ENCODE measurements around the gene FLT3. TPM values are rescaled to one million over a fixed set of nuclear protein-coding genes. Genes with fewer than 3 reads are reported as not detected.
"Not testable (repeated sequence)": the region's sequence is repeated elsewhere in the genome, so short reads cannot be mapped to it uniquely, and the experiment has no call there.

Gene FLT3
- polyA plus RNA-seq, 3 donors, result 0.19 to 1.8 TPM; not detected in 1

DNA sequence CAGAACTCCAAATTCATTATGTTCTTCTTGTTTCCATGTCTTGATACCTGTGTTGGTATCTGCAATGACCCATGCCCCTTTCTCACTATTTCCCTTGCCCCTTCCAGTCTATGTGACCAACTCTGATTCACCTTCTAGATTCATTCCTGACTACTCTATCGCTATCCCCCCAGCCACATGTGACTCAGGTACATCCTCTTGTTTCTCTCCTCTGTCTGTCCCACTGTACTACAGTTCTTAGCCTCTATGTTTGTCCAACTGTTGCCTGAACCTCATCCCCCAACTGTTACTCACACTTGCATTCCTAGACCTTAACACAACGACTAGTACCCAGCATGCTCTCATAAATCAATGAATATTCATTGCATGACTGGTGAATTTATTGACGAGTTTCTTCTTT is 10.0 kb upstream of the FLT3 start:
- WGBS, 3 donors, result 66 to 85% (median 82%) methylated on average over 3 of the region's 3 CpGs
- H3K27ac ChIP-seq (ENCODE audit: low read depth, low read length), result no peak overlapping the region

DNA sequence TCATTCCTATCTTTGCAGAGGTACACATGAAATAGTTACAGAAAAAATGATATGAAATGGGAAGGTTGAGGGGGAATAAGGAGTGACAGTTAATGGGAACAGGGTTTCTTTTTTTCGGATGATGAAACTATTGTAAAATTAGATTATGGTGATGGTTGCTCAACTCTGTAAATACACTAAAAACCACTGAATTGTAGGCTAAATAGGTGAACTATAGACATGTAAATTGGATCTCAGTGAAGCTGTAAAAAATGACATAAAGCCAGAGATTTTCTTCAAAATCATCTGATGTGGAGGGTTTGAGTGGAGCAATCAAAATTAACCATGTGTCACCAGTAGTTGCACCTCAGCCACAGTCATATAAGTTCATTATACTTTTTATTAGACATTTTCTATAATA is 6.6 kb upstream of the FLT3 start:
- H3K27ac ChIP-seq (ENCODE audit: low read depth, low read length), result no peak overlapping the region
- WGBS, 3 donors, result 52 to 65% (median 54%) methylated on average over 1 of the region's 1 CpG

GRCh38 chr13:28101886-28102285 is 1.5 kb upstream of the FLT3 start:
- not testable (repeated sequence) for H3K27ac ChIP-seq (ENCODE audit: low read depth, low read length)
- 54 to 97% (median 69%) methylated on average over 4 of the region's 4 CpGs for WGBS, 3 donors

- no peak overlapping the region for H3K27ac ChIP-seq (ENCODE audit: low read depth, low read length)
- WGBS, 3 donors, result 8 to 19% (median 12%) methylated on average over 35 of the region's 35 CpGs
These were observed 803 bp downstream of the FLT3 start for GRCh38 chr13:28099396-28100149.

- WGBS, 3 donors, result 33 to 49% (median 46%) methylated on average over 3 of the region's 3 CpGs
- no peak overlapping the region for H3K27ac ChIP-seq (ENCODE audit: low read depth, low read length)
These were observed 2.9 kb downstream of the FLT3 start for GRCh38 chr13:28097503-28097902.

- 48 to 79% (median 51%) methylated on average over 4 of the region's 4 CpGs for WGBS, 3 donors
- no peak overlapping the region for H3K27ac ChIP-seq (ENCODE audit: low read depth, low read length)
These were observed 6.1 kb downstream of the FLT3 start for GRCh38 chr13:28094306-28094705.

- H3K27ac ChIP-seq (ENCODE audit: low read depth, low read length), result no peak overlapping the region
- WGBS, 3 donors, result 23 to 48% (median 27%) methylated on average over 5 of the region's 5 CpGs
These were observed 6.5 kb downstream of the FLT3 start for GRCh38 chr13:28093881-28094280.

- 57 to 63% (median 60%) methylated on average over 2 of the region's 2 CpGs for WGBS, 3 donors
- no peak overlapping the region for H3K27ac ChIP-seq (ENCODE audit: low read depth, low read length)
These were observed 7.9 kb downstream of the FLT3 start for GRCh38 chr13:28092431-28092830.

- no peak overlapping the region for H3K27ac ChIP-seq (ENCODE audit: low read depth, low read length)
- 20 to 51% (median 34%) methylated on average over 1 of the region's 1 CpG for WGBS, 3 donors
These were observed 11.3 kb downstream of the FLT3 start for GRCh38 chr13:28089065-28089464.

DNA sequence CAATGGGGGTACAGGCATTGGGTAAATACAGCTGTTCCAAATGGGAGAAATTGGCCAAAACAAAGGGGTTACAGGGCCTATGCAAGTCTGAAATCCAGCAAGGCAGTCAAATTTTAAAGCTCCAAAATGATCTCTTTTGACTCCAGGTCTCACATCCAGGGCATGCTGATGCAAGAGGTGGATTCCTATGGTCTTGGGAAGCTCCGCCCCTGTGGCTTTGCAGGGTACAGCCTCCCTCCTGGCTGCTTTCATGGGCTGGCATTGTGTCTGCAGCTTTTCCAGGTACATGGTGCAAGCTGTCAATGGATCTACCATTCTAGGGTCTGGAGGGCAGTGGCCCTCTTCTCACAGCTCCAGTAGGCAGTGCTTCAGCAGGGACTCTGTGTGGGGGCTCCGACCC is 22.6 kb downstream of the FLT3 start:
- H3K27ac ChIP-seq (ENCODE audit: low read depth, low read length), result not testable (repeated sequence)
- 81 to 94% (median 93%) methylated on average over 2 of the region's 2 CpGs for WGBS, 3 donors

DNA sequence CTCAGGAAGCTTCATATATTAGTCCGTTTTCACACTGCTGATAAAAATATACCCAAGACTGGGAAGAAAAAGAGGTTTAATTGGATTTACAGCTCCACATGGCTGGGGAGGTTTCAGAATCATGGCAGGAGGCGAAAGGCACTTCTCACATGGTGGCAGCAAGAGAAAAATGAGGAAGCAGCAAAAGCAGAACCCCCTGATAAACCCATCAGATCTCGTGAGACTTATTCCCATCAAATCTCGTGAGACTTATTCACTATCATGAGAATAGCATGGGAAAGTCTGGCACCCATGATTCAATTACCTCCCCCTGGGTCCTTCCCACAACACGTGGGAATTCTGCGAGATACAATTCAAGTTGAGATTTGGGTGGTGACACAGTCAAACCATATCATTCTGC is 23.1 kb downstream of the FLT3 start:
- WGBS, 3 donors, result 69 to 76% (median 73%) methylated on average over 6 of the region's 6 CpGs
- no peak overlapping the region for H3K27ac ChIP-seq (ENCODE audit: low read depth, low read length)

DNA sequence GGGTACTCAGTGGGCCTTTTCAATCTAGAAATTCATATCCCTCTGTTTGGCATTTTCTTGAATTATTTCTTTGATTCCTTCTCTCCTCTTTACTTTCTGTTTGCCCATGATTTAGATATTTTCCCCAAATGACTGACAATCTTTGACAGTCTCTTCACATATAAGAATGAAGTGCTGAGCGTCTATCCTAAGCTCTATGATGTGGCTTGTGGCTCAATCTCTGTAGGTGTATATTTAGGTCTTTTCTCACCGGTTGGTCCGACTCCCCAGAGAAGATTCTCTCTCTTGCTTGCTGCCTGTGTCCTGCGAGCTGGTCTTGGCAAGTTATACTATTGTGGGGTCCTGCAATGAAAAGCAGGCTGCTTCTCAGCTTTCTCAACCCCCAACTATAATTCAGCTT is 29.0 kb downstream of the FLT3 start:
- 83 to 92% (median 85%) methylated on average over 4 of the region's 4 CpGs for WGBS, 3 donors
- H3K27ac ChIP-seq (ENCODE audit: low read depth, low read length), result no peak overlapping the region

DNA sequence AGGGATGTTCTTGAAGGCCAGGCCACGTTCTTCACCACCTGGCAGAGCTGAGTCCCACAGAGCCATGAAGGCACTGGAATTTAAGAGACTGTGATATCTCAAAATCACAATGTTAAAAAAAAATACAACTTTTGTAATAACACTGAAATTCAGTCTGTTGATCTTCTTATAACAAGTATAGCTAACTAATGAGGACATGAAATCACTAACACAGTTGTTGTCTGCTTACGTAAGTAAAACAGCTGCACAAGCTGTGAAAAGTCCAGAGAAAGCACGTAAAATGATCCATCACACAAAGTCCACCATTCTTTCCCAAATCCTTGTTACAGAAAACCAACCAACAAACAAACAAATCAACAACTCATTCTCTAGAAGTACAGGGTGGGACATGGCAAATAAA is 32.9 kb downstream of the FLT3 start:
- 90 to 94% (median 91%) methylated on average over 3 of the region's 3 CpGs for WGBS, 3 donors
- H3K27ac ChIP-seq (ENCODE audit: low read depth, low read length), result no peak overlapping the region

DNA sequence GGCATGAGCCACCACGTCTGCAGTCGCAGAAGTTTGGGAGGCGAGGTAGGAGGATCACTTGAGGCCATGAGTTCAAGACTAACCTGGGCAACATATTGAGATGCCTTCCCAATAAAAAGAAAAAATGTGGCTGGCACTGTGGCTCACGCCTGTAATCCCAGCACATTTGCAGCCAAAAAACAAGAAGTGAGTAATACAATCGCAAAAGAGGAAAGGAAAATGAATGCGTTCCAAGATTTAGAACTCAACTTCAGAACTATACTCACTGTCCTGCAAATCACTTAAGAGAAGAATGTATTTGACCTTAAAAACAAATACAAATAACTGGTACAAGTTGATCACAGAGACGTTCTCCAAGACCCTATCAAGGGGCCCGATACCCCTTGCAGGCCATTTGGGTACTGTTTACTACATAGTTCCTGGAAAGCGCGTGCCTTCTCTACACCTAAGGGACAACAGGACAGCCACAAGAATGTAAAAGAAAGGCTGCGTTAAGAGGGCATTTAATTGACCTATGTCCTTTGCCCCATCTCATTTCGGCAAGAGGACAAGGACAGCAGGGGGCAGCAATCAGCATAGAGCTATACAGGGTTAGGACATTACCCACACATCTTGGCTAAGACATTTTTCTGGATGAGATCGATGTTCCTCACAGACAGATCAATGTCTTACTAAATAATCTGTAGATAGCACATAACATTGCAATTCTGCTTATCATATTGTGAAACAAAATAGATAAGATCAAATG is 41.3 kb downstream of the FLT3 start:
- no peak overlapping the region for H3K27ac ChIP-seq (ENCODE audit: low read depth, low read length)
- WGBS, 3 donors, result 66 to 67% (median 66%) methylated on average over 13 of the region's 13 CpGs

DNA sequence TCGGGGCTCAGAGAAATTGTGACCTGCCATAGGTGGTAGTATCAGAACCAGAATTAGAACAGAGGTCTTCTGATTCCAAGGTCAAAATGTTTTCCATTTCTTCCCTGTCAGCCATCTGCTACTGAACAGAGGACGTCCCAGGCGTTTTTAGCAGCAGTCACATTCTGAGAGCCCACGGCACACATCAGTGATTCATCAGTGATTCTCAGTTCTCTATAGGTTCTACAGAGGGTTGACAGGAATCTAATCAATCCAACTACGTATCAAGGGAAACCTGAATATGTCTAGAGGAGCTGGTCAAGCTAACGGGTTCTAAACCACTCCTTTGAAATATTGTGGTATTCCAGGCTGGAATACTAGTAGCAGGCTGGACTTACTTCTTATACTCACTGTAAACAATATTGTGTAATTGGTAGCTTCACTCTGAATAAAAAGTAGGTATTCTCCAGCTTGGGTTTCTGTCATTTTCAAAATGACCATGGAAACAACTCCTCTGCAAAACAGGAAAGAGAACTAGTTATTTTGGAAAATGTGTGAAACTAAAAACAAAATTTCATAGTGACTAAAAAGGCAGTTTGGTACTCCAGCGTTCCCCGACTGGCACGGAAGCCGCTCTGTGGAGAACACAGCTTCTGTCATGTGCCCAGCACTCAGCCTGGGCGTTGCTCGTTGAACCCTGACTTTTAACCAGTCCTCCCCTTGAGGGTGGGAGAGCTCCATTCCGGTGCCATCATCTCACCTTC is 43.2 kb downstream of the FLT3 start:
- WGBS, 3 donors, result 80 to 82% (median 80%) methylated on average over 13 of the region's 13 CpGs

DNA sequence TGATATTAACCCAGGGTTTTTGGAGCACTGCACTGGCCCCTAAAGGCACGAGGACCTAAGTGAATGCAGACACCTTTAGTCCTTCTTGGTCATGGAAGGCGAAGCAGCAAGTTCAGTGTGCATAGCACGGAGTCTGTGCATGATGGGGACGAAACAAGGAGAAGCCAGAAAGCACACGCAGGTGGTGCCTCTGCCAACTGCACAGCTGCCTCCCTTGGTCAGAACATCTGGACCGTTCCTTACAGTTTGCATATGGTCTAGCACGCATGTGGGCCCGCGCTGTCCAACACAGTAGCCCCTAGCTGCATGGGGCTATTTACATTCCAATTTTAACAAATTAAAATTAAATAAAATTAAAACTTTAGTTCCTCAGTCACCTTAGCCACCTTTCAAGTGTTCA is 44.0 kb downstream of the FLT3 start:
- WGBS, 3 donors, result 70 to 82% (median 74%) methylated on average over 9 of the region's 9 CpGs
- no peak overlapping the region for H3K27ac ChIP-seq (ENCODE audit: low read depth, low read length)

More for the DNA sequence above, 43.2 kb downstream of the FLT3 start:
- H3K27ac ChIP-seq (ENCODE audit: low read depth, low read length), result no peak overlapping the region

DNA sequence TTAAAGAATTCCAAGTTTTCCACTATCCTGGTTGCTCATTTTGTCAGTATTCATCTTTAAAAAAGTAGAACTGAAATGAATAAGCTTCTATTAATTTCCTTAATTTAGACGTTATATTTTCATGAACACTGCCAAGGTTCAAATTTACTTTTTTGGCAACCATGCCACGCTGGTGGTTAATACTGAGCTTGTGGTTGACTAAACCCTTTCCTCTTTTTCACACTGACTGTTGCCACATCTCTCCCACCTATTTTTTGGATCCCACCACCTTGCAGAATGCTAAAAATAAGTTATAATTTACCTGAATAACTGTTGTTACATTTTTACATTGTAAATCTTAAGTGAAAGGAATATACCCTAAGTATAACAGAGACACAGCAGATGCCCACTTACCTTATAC is 45.0 kb downstream of the FLT3 start:
- 30 to 60% (median 34%) methylated on average over 2 of the region's 2 CpGs for WGBS, 3 donors
- H3K27ac ChIP-seq (ENCODE audit: low read depth, low read length), result no peak overlapping the region

DNA sequence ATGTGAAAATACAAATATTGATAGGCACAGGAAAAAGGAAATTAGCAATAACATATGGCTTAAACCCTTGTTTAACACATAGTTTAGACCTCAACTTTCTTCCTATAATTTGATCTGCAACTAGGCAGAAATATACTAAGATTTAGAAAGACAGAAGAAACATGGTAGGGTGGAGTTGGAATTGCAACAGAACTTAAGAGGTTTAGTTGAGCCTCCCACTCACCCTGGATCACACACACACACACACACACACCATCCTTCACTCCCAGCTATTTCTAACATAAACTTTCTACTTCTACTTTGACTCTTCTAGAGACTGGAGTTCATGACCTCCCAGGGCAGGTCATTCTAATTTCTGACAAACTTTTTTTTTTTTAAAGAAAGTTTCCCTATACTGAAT is 47.4 kb downstream of the FLT3 start:
- H3K27ac ChIP-seq (ENCODE audit: low read depth, low read length), result no peak overlapping the region
